ENCODE results near the gene FAT1.
A peak's percentile ranks its signal among the peaks of the same experiment; 100 is the strongest.

The FAT1 gene

DNA sequence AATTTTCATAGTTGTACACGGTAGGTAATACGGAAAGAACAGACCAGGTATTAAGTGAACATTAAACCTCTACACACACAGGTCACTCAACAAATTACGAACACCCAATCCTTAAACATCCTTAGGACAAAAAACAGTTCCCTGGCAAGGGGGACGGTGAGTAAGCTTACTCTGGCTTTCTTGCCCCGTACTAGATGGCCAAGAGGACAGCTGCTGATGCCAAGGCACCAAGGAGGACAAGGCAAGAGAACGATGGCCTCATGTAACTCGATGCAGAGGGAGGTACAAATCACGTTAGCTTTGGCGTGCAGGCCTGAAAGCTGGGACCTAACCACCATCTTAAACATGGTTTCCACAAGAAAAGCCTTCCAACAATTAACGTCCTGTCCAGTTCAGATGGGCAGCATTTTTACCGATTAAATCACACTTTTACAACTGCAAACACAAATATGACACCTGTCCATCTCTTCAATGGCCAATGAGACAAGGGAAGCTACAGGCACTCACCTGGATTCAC lies 23.7 kb downstream of the FAT1 start:
- no peak for DNase-seq (ENCODE audit: low read depth)
- TF ChIP-seq, protein P1, sequence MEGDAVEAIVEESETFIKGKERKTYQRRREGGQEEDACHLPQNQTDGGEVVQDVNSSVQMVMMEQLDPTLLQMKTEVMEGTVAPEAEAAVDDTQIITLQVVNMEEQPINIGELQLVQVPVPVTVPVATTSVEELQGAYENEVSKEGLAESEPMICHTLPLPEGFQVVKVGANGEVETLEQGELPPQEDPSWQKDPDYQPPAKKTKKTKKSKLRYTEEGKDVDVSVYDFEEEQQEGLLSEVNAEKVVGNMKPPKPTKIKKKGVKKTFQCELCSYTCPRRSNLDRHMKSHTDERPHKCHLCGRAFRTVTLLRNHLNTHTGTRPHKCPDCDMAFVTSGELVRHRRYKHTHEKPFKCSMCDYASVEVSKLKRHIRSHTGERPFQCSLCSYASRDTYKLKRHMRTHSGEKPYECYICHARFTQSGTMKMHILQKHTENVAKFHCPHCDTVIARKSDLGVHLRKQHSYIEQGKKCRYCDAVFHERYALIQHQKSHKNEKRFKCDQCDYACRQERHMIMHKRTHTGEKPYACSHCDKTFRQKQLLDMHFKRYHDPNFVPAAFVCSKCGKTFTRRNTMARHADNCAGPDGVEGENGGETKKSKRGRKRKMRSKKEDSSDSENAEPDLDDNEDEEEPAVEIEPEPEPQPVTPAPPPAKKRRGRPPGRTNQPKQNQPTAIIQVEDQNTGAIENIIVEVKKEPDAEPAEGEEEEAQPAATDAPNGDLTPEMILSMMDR (IDR thresholded peaks at IDR 0.05; ENCODE audit: insufficient read depth, low read depth, low read length, missing control alignments) = no peak
- H3K4me3 ChIP-seq (ENCODE audit: low read length) = no peak overlapping the region

DNA sequence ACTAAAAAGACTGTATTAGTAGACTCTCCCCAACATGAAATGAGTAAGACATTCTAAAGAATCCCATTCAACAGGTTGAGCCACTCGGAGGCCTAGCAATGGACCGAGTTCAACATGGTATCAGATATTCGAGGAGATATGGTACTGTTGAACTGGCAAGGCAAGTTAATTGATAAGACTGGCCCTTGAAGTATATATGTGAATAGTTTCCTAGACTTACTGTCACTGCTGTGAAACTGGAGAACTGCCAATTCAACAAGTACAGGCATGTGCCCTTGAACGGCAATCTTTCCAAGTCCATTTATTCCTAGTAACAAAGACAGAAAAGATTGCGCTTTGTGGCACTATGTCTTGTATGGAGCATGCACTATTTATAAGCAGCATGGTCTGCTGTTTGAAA lies 24.4 kb downstream of the FAT1 start:
- peak; percentile 87 for DNase-seq (ENCODE audit: low read depth)
- TF ChIP-seq, protein P1 (IDR thresholded peaks at IDR 0.05; ENCODE audit: insufficient read depth, low read depth, low read length, missing control alignments) = no peak

DNA sequence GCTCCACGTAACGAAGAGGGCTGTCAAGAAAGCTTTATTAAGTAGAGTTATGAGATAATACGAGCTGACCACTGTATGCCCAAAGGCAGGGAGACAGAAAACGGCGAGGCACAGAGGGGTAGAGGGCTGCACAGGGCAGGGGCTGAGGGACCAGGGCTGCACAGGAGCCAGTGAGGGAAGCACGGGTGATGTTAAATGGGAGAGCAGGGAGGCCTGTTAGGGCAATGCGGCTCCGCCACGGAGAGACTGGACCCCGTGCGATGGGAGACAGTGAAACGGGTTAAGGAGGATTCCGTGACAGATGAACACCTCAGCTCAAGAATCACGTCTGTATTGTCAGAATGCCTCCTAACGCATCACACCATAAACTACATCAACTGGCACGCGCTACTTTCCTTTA lies 25.1 kb downstream of the FAT1 start:
- DNase-seq (ENCODE audit: low read depth) = no peak
- H3K4me3 ChIP-seq (ENCODE audit: low read length) = no peak overlapping the region
- TF ChIP-seq, protein P1 (IDR thresholded peaks at IDR 0.05; ENCODE audit: insufficient read depth, low read depth, low read length, missing control alignments) = no peak

More for the DNA sequence above, 24.4 kb downstream of the FAT1 start:
- no peak overlapping the region for H3K4me3 ChIP-seq (ENCODE audit: low read length)

DNA sequence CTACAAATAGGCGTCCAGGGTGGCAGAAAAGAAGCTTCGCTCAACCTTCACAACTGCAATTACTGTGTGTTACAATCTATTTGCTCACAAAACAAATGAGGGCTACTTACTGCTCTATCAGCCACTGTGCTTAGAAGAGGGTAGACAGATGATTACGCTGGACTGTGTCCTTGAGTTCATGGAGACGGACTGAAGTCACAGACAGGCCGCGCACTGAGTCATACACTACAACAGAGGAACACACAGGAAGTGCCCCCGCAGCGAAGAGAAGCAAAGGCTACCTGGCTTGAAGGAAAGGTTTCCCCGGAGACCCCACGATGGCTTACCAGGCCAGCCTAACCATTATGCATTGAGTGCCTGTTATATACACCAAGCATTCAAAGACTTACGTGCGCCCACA lies 25.6 kb downstream of the FAT1 start:
- no peak for DNase-seq (ENCODE audit: low read depth)
- TF ChIP-seq, protein P1 (IDR thresholded peaks at IDR 0.05; ENCODE audit: insufficient read depth, low read depth, low read length, missing control alignments) = no peak
- H3K4me3 ChIP-seq (ENCODE audit: low read length) = no peak overlapping the region

DNA sequence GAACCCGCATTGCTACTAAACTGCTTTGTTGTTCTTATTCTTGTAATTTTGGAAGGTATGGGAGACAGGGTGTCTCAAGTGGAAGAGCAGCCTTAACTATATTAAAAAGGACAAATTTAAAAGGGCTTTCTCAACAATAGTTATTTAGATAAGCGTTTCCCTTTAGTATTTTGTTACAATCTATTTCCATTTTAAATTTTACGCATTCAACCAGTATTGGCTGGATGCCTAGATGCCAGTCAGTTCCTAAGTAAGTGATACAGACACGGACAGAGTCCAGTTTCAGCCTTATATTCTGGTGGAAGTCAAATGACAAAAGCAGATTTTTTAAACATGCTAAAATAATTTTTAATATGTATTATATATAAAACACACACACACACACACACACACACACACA lies 28.3 kb downstream of the FAT1 start:
- TF ChIP-seq, protein P1 (IDR thresholded peaks at IDR 0.05; ENCODE audit: insufficient read depth, low read depth, low read length, missing control alignments) = no peak
- no peak for DNase-seq (ENCODE audit: low read depth)
- H3K4me3 ChIP-seq (ENCODE audit: low read length) = no peak overlapping the region

DNA sequence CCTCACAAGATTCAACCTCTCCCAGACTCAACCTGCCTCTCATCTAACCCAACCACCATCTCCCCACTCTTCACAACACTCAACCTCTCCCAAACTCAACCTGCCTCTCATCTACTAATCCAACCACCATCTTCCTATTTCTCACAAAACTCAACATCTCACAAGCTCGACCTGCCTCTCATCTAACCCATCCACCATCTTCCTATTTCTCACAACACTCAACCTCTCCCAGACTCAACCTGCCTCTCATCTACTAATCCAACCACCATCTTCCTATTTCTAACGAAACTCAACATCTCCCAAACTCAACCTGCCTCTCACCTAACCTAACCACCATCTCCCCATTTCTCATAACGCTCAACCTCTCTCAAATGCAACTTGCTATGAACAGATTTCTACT lies 29.8 kb downstream of the FAT1 start:
- DNase-seq (ENCODE audit: low read depth) = no peak
- TF ChIP-seq, protein P1 (IDR thresholded peaks at IDR 0.05; ENCODE audit: insufficient read depth, low read depth, low read length, missing control alignments) = no peak
- no peak overlapping the region for H3K4me3 ChIP-seq (ENCODE audit: low read length)

DNA sequence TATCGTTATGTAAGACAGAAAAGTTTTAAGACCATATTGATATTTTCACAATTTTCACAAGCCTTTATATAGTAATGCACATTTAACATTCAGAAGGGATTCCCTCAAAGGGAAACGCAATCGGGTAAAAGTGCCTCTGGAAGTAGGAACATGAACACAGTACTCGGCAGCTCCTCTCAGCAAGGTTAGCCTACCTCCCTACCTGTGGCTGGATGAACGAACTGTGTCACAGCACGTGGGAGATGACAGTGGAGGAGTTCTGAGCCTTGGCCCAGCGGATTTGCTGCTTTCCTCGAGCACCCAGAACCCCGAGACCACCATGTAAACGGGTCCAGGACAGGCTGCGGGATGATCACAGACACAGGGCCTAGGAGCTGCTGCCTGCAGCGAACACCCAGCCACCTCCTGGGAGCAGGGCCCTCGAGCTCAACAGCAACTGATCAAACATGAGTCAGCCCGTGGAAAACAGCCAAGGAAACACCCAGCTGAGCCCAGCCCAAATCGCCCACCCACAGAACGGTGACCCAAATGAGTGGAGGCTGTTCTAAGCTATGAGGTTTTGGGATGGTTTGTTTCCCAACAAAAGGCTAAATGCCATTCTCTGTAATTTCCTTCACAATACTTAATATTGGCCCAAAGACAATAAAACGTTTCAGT lies 30.4 kb downstream of the FAT1 start:
- peak; percentile 93 for DNase-seq (ENCODE audit: low read depth)
- TF ChIP-seq, protein P1 (IDR thresholded peaks at IDR 0.05; ENCODE audit: insufficient read depth, low read depth, low read length, missing control alignments) = no peak
- no peak overlapping the region for H3K4me3 ChIP-seq (ENCODE audit: low read length)

Data from epithelial cell of esophagus (primary cell).